Measurements from ENCODE around the gene ZNF48. TPM values are rescaled to one million over a fixed set of nuclear protein-coding genes. Genes with fewer than 3 reads are reported as not detected.

The ZNF48 gene
- total RNA-seq, 1 donor from 2014 or later = 3.8 TPM

DNA sequence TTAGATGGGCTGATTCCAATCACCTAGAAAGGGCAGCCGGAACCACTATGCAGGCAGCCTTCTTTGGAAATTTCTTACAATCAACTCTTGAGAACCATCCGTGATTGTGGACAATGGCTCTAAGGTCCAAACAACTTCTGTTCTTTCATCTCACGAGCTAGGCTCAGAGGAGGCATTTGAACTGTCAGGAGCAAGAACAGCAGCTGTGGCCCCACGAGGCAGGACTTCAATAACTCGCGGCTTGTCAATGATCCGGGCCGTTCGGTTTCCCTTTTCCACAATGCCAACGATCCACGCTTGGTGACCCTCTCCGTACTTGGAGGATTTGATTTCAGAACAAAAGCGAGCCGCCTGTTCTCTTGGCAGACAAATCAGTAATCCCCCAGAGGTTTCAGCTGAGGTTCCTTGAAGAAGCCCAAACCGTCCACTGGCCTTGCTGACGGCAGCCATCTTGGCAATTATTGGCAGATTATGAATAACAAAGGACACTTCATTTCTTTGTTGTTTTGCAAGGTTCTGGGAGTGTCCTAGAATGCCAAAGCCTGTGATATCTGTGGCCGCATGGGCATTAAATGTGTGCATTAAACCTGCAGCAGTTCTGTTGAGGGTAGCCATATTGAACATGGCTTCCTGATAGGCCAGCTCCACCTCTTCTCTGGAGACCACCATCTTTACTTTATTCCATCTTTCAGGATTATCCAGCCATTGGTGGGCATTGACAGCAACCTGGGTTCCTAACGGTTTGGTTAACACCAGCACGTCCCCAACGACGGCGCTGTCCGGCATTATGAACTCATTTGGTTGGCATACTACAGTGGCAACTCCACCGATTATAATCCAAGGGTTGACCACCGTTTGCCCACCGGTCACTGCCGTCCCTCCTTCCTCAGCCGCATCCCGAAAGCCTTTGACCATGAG, 49.3 kb downstream of the ZNF48 start:
- DNase-seq = no peak

DNA sequence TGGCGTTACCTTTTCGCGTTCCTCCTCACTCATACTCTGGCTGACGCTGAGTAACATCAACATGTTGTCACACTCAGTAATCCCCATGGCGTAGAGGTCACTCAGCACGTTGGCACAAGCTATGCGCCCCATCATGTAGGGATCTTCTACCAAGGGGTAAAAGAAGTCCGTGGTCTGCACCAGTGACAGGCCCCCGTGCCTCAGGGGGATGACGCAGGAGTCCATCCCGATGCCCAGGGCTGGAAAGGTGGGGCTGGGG, 49.9 kb downstream of the ZNF48 start:
- DNase-seq = no peak

DNA sequence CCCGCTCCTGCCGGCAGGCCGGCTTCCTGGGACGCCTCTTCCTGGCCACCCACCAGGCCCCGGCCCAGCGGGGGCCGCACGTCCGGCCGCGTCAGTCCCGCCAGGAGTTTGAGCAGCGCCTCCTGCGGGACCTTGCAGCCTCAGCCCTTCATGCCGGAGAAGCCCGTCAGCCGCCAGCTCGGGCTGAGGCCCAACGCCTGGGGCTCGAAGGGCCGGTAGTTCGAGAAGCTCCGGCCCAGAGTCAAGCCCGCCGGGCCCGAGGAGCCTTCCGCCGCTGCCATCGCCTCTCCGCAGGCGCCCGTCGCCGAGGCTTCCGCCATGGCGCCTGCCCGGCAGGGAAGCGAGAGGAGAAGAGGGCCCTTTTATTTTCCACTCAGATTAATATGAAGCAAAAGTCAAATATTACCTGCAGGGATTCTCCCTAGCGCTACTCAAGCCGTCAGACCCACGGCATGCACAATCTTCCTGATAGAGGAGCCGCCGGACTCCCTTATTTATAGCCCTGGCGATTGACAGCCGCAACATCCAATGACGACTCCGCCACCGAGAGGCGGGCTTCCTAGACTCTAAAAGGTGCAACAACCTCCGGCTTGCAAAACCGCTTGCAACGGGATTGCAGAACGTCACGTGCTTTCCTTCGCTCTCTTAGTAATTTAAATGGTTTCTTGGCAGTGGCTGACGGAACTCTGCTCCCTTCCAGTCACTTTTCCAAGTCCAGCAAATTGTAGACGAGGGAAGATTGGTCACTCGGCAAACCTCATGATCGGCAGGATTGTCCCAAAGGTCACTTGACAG, 50.4 kb downstream of the ZNF48 start, which contains the start of gene SEPHS2:
SEPHS2 (minus strand) TSS at position 467 of the 795 bp plus-strand sequence; CDS start at position 320, 147 bp downstream.
- DNase-seq = peak; percentile 84

DNA sequence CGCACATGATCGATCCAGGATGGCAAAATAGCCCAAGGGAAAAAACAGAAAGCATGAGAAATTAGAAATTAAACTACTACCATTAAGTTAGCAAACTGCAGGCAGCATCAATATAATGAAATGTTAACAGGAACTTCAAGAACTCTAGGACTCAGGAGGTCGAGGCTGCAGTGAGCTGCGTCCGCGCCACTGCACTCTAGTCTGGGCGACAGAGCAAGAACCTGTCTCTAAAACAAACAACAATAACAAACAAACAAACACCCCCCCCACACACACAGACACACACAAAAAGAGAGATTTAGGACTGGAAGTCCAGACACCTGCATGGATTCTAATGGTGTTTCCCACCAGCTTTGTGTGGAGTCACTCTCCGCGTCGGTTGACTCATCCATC, 51.0 kb downstream of the ZNF48 start:
- no peak for DNase-seq

DNA sequence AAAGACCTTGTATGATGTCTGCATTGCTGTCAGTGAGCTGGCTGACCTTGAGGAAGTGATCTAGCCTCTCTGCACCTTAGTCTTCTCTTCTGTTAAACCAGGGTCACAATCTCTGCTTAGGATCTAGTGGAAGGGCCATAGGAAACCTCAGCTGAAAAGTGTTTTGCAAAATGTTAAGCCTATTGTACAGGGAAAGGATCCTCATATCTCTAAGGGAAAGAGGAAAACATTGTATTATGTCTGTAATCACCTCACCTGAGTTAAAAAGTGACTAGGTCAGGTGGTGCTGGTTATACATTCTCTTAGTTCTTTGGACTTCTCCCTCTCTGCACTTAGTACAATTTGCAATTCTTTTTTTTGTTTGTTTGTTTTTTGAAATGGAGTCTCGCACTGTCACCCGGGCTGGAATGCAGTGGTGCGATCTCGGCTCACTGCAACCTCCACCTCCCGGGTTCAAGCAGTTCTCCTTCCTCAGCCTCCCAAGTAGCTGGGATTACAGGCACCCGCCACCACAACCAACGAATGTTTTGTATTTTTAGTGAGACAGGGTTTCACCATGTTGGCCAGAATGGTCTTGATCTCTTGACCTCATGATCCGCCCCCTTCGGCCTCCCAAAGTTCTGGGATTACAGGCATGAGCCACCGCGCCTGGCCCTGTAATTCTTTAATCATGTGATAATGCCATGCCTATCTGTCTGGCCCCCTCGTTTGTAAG, 52.4 kb downstream of the ZNF48 start:
- no peak for DNase-seq

DNA sequence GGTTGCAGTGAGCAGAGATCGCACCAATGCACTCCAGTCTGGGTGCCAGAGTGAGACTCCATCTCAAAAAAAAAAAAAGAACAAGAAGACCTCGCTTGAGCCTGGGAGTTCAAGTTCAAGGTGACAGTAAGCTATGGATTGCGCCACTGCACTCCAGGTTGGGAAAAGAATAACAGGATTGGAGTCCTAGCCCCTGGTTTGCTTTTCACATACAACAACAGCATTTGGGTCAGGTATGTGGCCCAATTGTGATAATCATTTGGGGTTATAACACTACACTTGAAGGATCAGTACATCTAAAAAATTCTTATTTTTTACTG, 53.9 kb downstream of the ZNF48 start:
- DNase-seq = no peak

Small RNAs within 50 kb of the gene (small RNA-seq; reads per million reads assigned to genes)
- gene RF00406 (ENCODE audit: low replicate concordance) = 0.21 reads per million

Other genes with a start within 250 kb of the ZNF48 start
- gene CORO1A, start 211.8 kb upstream of the ZNF48 start, total RNA-seq = 16.0 TPM
- gene BOLA2B, start 201.8 kb upstream of the ZNF48 start, total RNA-seq = 6.1 TPM
- gene SLX1A, start 201.5 kb upstream of the ZNF48 start, total RNA-seq = 7.3 TPM
- gene SULT1A3, start 196.2 kb upstream of the ZNF48 start, total RNA-seq = 3.1 TPM
- 1.6 TPM for gene NPIPB13, start 146.9 kb upstream of the ZNF48 start, total RNA-seq
- 17.0 TPM for gene CD2BP2, start 40.1 kb upstream of the ZNF48 start, total RNA-seq
- gene TBC1D10B, start 24.9 kb upstream of the ZNF48 start, total RNA-seq = 24.7 TPM
- gene MYL11, start 20.6 kb upstream of the ZNF48 start, total RNA-seq = 921 TPM
- gene SEPTIN1, start 12.9 kb upstream of the ZNF48 start, total RNA-seq = 0.69 TPM
- gene ZNF771, start 12.2 kb downstream of the ZNF48 start, total RNA-seq = 4.7 TPM
- gene DCTPP1, start 34.6 kb downstream of the ZNF48 start, total RNA-seq = 14.3 TPM
- 13.1 TPM for gene SEPHS2, start 50.5 kb downstream of the ZNF48 start, total RNA-seq
- gene ITGAL, start 77.3 kb downstream of the ZNF48 start, total RNA-seq = 6.1 TPM
- 11.2 TPM for gene ZNF768, start 131.1 kb downstream of the ZNF48 start, total RNA-seq
- gene ZNF747, start 139.4 kb downstream of the ZNF48 start, total RNA-seq = 5.8 TPM
- 4.1 TPM for gene ZNF764, start 163.0 kb downstream of the ZNF48 start, total RNA-seq
- gene ZNF688, start 176.3 kb downstream of the ZNF48 start, total RNA-seq = 8.9 TPM
- 9.8 TPM for gene ZNF785, start 190.3 kb downstream of the ZNF48 start, total RNA-seq
- 3.3 TPM for gene ZNF689, start 215.0 kb downstream of the ZNF48 start, total RNA-seq